C4-2B (cell line): Measurements from ENCODE around the gene CMBL.
"Not testable (repeated sequence)": the region's sequence is repeated elsewhere in the genome, so short reads cannot be mapped to it uniquely, and the experiment has no call there.

ENCODE experiments used
- H3K27ac ChIP-seq: fragments of 450-650 bp; 2 replicates; pipeline ENCODE4 v1.5.1; 2017
- ZFX ChIP-seq: fragments of 450-650 bp; IDR thresholded peaks from 2 replicates; pipeline ENCODE4 v1.6.1; 2017
- TF ChIP-seq, protein P1 (sequence below): fragments of 450-650 bp; conservative IDR thresholded peaks from 2 replicates; pipeline ENCODE4 v1.5.1; 2017; ENCODE audit warnings: mild to moderate bottlenecking

The CMBL gene

DNA sequence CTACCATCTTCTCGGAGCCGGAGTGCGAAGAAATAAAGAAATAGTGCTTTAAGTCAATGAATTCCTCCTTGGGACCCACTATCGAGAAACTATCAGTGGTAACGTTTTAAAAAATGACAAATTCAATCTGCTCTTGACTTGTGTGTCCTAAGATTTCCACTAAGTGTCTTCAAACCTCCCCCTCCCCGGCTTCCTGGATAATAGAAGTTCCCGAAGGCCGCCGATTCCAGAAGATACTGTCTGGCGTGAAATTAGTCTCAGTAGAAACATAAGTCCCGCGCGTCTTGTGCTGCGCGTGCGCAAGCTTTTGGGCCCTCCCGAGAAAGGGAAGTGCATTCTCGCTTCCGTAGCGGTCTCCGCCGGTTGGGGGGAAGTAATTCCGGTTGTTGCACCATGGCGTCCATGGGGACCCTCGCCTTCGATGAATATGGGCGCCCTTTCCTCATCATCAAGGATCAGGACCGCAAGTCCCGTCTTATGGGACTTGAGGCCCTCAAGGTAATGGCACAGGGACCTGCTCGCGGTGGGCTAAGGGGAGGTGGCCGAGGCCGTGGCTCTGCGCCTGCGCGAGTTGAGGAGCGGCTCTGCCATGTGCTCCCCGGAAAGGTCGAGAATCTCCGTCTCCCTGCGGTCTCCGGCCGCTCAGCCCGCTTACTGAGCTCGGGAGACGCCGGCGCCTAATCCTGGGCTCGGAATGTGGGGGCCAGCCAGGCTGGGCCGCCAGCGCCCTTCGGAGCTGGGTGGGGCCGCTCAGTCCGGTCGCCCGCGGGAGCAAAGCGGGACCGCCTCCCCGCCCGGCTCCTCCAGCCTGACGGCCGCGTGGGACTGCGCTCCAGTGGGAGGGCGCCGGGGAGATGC, 57.5 kb downstream of the CMBL start, which contains the start of gene CCT5:
Gene CCT5, plus strand, starts transcription at position 333 of the 858 bp plus-strand sequence. Its CDS starts 61 bp downstream, at position 394.
- peak within 1 kb of the TSS; percentile 95 for H3K27ac ChIP-seq
- TF ChIP-seq, protein P1, sequence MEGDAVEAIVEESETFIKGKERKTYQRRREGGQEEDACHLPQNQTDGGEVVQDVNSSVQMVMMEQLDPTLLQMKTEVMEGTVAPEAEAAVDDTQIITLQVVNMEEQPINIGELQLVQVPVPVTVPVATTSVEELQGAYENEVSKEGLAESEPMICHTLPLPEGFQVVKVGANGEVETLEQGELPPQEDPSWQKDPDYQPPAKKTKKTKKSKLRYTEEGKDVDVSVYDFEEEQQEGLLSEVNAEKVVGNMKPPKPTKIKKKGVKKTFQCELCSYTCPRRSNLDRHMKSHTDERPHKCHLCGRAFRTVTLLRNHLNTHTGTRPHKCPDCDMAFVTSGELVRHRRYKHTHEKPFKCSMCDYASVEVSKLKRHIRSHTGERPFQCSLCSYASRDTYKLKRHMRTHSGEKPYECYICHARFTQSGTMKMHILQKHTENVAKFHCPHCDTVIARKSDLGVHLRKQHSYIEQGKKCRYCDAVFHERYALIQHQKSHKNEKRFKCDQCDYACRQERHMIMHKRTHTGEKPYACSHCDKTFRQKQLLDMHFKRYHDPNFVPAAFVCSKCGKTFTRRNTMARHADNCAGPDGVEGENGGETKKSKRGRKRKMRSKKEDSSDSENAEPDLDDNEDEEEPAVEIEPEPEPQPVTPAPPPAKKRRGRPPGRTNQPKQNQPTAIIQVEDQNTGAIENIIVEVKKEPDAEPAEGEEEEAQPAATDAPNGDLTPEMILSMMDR, result no peak
- TF ChIP-seq ZFX, result peak; percentile 73

DNA sequence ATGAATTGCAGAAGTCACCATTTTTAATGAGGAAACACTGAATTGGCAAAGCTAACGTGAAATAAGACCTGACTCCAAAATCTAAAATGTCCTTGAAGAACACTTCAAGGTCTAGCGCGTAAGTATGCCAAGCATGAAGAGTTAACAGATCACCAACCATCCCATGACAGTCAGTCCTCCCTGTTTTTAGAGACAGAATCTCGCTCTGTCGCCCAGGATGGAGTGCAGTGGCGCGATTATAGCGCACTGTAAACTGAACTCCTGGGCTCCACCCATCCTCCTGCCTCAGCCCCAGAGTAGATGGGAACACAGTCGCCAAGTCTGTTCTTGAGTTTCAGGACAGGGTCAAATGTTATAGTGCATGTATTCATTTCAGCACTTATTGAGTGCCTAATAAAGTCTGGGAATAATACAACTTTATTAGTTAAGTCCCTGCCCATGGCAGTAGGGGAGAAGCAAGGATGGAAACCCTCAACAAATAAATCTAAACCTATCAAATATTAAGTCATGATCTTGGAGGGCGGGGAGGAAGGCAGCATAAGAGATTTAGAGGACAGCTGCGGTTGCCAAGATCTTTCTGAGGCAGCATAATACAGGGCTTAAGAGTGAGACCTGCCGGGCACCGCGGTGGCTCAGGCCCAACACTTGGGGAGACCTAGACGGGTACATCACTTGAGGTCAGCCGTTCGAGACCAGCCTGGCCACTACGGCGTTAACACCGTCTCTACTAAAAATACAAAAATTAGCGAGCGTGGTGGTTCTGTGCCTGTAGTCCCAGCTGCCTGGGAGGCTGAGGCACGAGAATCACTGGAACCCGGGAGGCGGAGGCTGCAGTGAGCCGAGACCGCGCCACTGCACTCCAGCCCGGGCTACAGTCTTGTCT, 59.1 kb downstream of the CMBL start:
- TF ChIP-seq ZFX, result no peak
- TF ChIP-seq, protein P1, result no peak
- H3K27ac ChIP-seq, result peak overlapping the region; percentile 95

DNA sequence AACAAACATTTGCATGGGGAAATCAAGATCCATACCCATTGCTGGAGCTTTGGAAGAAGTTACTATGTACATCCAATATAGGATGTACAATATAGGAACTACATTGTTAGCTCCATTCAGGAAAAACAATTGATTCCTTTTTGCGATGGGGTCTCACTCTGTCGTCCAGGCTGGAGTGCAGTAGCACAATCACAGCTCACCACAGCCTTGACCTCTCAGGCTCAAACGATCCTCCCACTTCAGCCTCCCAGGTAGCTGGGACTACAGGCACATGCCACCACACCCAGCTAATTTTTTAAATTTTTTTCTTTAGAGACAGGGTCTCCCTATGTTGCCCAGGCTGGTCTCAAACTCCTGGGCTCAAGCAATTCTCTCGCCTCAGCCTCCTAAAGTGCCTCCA, 60.5 kb downstream of the CMBL start:
- not testable (repeated sequence) for H3K27ac ChIP-seq

DNA sequence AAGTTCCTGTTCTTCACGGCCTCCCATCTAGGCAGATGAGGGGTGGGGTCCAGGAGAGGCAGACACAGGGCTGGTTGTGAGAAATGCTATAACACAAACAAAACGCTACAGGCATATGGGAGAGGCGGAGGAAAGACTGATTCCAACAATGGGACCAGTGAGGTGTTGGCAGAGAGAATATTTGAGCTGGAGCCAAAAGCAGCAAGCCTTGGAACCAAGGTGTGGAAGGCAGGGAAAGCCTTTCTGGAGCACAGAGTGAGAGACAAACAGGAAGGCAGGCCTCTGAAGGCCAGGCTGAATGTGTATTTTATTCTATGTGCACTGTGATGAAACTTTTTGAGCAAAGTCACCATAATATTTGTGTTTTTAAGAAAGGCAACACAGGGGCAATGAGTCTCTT, 60.9 kb downstream of the CMBL start:
- no peak overlapping the region for H3K27ac ChIP-seq
- no peak for TF ChIP-seq ZFX
- TF ChIP-seq, protein P1, result no peak

DNA sequence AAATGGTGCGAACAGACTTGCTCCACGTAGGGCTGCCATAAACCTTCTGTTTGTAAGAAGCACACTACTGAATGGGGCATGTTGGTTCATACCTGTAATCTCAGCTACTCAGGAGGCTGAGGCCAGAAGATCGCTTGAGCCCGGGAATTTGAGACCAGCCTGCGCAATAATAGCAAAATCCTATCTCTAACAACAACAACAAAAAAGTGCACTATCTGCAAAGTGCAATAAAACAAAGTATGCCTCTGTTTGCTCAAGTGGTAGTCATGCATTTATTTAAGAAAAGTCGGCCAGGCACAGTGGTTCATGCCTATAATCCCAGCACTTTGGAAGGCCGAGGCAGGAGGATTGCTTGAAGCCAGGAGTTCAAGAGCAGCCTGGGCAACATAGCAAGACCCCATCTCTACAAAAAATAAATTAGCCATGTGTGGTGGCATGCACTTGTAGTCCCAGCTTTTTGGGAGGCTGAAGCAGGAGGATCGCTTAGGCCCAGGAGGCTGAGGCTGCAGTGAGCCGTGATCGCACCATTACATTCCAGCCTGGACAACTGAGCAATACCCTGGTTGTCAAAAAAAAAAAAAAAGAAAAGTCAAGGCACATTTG, 63.3 kb downstream of the CMBL start:
- no peak for TF ChIP-seq ZFX
- TF ChIP-seq, protein P1, result no peak
- H3K27ac ChIP-seq, result no peak overlapping the region

DNA sequence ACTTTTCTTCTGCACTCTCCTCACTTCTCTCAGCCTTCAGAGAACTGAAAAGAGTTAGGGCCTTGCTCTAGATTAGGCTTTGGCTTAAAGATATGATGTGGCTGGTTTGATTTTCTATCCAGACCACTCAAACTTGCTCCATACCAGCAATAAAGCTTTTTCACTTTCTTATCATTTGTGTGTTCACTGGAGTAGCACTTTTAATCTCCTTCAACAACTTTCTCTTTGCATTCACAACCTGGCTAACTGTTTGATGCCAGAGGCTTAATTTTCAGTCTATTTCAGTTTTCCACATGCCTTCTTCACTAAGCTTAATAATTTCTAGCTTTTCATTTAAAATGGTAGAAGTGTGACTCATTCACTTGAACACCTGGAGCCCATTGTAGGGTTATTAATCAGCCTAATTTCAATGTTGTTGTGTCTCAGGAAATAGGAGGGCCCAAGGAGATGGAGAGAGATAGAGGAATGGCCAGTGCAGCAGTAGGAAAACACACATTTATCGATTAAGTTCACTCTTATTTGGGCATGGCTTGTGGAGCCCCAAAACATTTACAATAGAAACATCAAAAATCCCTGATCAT, 64.0 kb downstream of the CMBL start:
- TF ChIP-seq, protein P1, result no peak
- no peak for TF ChIP-seq ZFX
- H3K27ac ChIP-seq, result no peak overlapping the region

DNA sequence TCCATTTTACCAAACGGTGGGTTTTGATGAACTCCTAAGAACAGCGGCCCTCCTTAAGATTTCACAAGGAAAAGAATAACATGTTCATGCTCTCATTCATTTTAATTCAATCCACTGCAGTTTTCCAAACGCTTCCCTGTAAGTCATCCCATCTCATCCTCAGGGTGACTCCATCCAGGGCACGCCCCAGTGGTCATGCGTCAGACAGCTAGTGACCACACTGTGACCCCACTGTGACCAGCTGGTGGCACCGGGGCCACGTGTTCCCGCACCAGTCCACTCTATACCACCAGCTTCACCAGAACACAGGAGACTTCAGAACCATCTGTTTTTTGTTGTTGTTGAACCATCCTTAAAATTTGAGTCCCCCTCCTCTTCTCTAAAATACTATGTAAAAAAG, 72.4 kb downstream of the CMBL start:
- TF ChIP-seq, protein P1, result no peak
- TF ChIP-seq ZFX, result no peak
- H3K27ac ChIP-seq, result no peak overlapping the region
